Fibroblast of villous mesenchyme (primary cell): Measurements from ENCODE around the gene KIAA0586. TPM values are rescaled to one million over a fixed set of nuclear protein-coding genes. Genes with fewer than 3 reads are reported as not detected.
A peak's percentile ranks its signal among the peaks of the same experiment; 100 is the strongest.
"Not testable (repeated sequence)": the region's sequence is repeated elsewhere in the genome, so short reads cannot be mapped to it uniquely, and the experiment has no call there.

Source experiments
- DNase-seq: peaks from one replicate; pipeline ENCODE4 v3.0.0-alpha.2; 2010; ENCODE audit warnings: low read depth
- H3K4me3 ChIP-seq: 2 replicates; pipeline ENCODE4 v1.5.1; 2011; ENCODE audit warnings: low read depth, mild to moderate bottlenecking, low read length
- total RNA-seq: library from RNA; depleted of rRNA; stranded (reverse); fragments of >200 nt; gene quantifications from 2 replicates; pipeline ENCODE4 v1.2.3, GENCODE V29; 2012
- TF ChIP-seq, protein P1 (sequence below): IDR thresholded peaks from 2 replicates; pipeline ENCODE4 v1.5.1; 2012; ENCODE audit warnings: low read depth, mild to moderate bottlenecking, low read length; ENCODE audit not compliant: insufficient read depth

The KIAA0586 gene
- total RNA-seq, 1 donor: 30.2 TPM

DNA sequence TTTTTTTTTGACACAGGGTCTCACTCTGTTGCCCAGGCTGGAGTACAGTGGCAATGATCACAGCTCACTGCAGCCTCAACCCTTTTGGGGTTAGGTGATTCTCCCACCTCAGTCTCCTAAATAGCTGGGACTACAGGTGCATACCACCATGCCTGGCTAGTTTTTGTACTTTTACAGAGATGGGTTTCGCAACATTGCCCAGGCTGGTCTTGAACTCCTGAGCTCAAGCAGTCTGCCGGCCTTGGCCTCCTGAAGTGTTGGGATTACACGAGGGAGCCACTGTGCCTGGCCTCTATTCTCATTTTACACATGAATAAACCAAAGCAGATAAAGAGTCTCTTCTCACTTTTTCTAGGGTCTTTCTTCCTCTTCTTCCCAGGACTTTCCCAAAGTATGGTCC, 28.6 kb upstream of the KIAA0586 start:
- DNase-seq: no peak
- TF ChIP-seq, protein P1, sequence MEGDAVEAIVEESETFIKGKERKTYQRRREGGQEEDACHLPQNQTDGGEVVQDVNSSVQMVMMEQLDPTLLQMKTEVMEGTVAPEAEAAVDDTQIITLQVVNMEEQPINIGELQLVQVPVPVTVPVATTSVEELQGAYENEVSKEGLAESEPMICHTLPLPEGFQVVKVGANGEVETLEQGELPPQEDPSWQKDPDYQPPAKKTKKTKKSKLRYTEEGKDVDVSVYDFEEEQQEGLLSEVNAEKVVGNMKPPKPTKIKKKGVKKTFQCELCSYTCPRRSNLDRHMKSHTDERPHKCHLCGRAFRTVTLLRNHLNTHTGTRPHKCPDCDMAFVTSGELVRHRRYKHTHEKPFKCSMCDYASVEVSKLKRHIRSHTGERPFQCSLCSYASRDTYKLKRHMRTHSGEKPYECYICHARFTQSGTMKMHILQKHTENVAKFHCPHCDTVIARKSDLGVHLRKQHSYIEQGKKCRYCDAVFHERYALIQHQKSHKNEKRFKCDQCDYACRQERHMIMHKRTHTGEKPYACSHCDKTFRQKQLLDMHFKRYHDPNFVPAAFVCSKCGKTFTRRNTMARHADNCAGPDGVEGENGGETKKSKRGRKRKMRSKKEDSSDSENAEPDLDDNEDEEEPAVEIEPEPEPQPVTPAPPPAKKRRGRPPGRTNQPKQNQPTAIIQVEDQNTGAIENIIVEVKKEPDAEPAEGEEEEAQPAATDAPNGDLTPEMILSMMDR: no peak
- no peak overlapping the region for H3K4me3 ChIP-seq

DNA sequence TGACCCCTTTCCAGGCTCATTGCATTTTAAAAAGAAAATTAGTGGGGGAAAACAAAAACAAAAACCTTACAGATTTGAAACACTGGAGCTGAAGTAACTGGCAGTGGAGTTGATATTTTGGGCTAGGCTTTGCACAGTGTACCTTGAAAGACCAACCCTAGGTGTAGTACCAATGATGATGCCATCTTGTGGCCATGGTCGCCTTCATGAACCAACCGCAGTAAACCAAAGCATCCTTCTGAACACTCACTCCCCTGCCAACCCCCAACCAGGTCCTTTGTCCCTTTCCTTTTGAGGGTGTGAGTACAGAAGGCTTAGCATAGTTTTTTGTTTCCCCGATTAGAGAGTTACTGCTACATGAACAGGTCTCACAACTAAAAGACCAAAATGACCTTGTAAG, 25.9 kb upstream of the KIAA0586 start:
- H3K4me3 ChIP-seq: no peak overlapping the region
- TF ChIP-seq, protein P1: no peak
- no peak for DNase-seq

DNA sequence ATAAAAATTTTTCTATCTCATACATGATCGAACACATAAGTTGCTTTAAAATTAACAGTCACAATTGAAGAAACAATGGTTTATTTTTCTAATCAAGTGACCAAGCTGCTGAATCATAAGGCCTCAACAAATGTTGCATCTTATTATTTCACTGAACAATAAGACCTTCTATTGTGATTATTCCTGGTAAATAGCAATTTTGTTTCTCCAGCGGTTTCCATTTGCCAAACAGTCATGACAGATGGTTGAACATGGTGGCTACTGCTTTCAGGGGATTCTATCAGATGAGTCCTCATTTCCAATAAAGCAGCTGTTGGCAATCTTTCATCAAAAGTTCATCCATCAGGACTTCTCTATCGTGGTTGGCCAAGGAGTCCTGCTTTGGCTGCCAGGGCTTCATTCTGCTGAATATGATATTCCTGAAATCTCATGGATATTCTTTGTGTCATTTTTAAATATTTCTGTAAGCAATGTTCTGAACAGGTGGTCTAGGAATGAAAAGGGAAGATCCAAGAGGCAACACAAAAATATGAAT, 18.8 kb upstream of the KIAA0586 start:
- H3K4me3 ChIP-seq: no peak overlapping the region
- no peak for DNase-seq
- TF ChIP-seq, protein P1: no peak

DNA sequence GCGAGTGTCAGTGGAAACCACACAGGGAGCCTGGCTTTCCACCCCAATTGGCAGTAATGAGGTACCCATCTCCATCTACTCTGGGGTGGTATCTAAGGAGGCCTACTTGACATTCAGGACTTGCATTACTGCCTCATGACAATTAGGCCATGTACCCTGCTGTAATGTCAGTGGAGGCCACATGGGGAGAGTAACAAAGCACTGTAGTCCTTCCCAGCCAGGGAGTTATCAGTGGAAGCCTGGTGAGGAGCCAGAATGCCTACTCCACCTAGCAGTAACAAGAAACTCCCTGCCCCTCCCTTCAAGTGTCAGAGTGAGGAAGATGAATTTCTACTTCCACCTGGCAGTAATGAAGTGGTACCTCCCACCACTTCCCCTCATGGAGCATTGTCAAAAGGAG, 12.7 kb upstream of the KIAA0586 start:
- H3K4me3 ChIP-seq: no peak overlapping the region
- no peak for DNase-seq
- TF ChIP-seq, protein P1: no peak

DNA sequence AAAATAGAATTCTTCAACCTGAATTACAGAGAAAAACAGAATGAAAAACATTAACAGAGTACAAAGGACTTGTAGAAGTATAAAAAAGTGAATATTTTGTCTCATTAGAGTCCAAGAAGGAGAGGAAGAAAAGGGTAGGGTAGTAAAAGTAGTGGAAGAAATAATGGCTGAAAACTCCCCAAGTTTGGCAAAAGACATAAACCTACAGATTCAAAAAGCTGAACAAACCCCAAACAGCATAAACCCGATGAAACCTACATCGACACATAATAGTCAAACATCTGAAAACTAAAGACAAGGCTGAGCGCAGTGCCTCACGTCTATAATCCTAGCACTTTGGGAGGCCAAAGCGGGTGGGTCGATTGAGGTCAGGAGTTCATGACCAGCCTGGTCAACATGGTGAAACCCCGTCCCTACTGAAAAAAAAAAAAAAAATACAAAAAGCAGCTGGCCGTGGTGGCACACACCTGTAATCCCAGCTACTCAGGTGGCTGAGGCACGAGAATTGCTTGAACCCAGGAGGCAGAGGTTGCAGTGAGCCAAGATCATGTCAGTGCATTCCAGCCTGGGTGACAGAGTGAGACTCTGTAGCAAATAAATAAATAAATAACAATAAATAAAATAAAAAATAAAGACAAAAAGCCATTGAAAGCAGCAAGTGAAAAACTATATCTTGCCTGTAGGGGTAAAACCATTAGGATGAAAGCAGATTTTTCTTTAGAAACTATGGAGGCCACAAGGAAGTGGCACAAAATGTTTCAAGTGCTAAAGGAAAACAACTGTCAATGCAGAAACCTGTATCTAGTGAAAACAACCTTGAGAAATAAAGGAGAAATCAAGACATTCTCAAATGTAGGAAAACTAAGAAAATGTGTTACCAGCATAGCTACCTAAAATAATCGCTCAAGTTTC, 11.6 kb upstream of the KIAA0586 start:
- TF ChIP-seq, protein P1: no peak
- H3K4me3 ChIP-seq: no peak overlapping the region
- no peak for DNase-seq

DNA sequence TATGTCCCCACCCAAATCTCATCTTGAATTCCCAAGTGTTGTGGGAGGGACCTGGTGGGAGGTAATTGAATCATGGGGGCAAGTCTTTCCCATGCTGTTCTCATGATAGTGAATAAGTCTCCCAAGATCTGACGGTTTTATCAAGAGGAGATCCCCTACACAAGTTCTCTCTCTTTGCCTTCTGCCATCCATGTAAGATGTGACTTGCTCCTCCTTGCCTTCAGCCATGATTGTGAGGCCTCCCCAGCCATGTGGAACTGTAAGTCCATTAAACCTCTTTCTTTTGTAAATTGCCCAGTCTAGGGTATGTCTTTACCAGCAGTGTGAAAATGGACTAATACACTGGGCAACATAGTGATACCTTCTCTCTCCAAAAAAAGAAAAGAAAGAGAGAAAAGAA, 10.6 kb upstream of the KIAA0586 start:
- not testable (repeated sequence) for DNase-seq, H3K4me3 ChIP-seq

DNA sequence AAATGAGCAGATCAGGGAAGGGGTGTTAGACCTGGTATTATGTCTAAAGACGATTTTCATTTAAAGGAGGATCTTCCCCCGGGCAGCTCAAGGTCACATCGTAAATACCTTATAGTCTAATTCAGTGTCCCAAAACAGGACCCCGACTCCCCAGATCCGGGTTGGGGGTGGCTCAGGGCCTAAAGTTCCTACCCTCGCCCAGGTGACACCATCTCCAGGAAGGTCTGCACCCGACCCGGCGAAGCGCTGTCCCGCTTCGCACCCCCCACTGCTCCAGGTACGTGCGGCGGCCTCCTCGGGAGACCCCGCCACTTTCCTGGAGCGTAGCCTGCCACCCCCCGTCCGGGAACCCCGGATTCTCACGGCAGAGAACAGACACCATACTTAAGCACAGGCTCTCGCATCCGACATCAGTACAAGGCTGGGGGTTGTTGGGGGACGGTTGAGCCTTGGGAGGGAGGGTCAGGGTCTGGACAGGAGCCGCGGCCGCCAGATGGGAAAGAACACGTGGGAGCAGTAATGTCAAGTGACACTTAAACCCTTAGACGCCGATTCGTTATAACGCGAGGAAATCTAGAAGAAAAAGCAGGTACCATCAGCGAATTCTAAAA, 744 bp upstream of the KIAA0586 start:
- TF ChIP-seq, protein P1: no peak
- peak overlapping the region; percentile 80 for H3K4me3 ChIP-seq
- DNase-seq: peak; percentile 73
